HepG2 (cell line): Measurements from ENCODE around the gene CNP. TPM values are rescaled to one million over a fixed set of nuclear protein-coding genes. Genes with fewer than 3 reads are reported as not detected.

Source experiments
- GLI4 ChIP-seq: sonication (generic); formaldehyde crosslinking; IDR thresholded peaks from 2 replicates; pipeline ENCODE4 v1.5.1; 2020; ENCODE audit warnings: missing genetic modification reagents, mild to moderate bottlenecking, moderate library complexity, borderline replicate concordance
- IRF2 ChIP-seq: IDR thresholded peaks from 2 replicates; pipeline ENCODE4 v1.6.1; 2018; ENCODE audit warnings: missing genetic modification reagents, missing compliant biosample characterization
- MTF2 ChIP-seq: sonication (generic); formaldehyde crosslinking; IDR thresholded peaks from 2 replicates; pipeline ENCODE4 v1.5.0; 2020; ENCODE audit warnings: missing genetic modification reagents, borderline replicate concordance
- NFE2 ChIP-seq: sonication (generic); formaldehyde crosslinking; IDR thresholded peaks from 2 replicates; pipeline ENCODE4 v1.4.0; 2020; ENCODE audit warnings: missing genetic modification reagents
- STAT5B ChIP-seq: sonication (generic); formaldehyde crosslinking; IDR thresholded peaks from 2 replicates; pipeline ENCODE4 v1.4.0; 2020; ENCODE audit warnings: missing genetic modification reagents
- SUZ12 ChIP-seq: fragments of 150-350 bp; IDR thresholded peaks from 2 replicates; pipeline ENCODE4 v1.6.1; 2014; ENCODE audit warnings: low read depth, low read length
- ZNF335 ChIP-seq: sonication (generic); formaldehyde crosslinking; IDR thresholded peaks from 2 replicates; pipeline ENCODE4 v1.4.0; 2020; ENCODE audit warnings: missing genetic modification reagents
- ZNF382 ChIP-seq: sonication (generic); formaldehyde crosslinking; IDR thresholded peaks from 2 replicates; pipeline ENCODE4 v1.5.0; 2020; ENCODE audit warnings: missing genetic modification reagents, mild to moderate bottlenecking, borderline replicate concordance
- ZNF563 ChIP-seq: sonication (generic); formaldehyde crosslinking; IDR thresholded peaks from 2 replicates; pipeline ENCODE4 v1.8.0; 2022; ENCODE audit warnings: mild to moderate bottlenecking, moderate library complexity, missing genetic modification reagents
- ZNF766 ChIP-seq: sonication (generic); formaldehyde crosslinking; IDR thresholded peaks from 2 replicates; pipeline ENCODE4 v1.5.0; 2020; ENCODE audit warnings: missing genetic modification reagents, borderline replicate concordance
- polyA plus RNA-seq, 8 experiments: library from polyadenylated mRNA; depleted of rRNA in 3 of 8; stranded (reverse) in 7 of 8; unstranded in 1 of 8; fragments of >200 nt; fragmentation: Illumina TruSeq in 4 of 8; extraction: Trizol in 4 of 8; gene quantifications; 2 replicates each; pipeline versions ENCODE4 v1.2.1 to v1.2.3, GENCODE V29; 2011 to 2016; ENCODE audit warnings: low read depth in 4 of 8, missing spikeins in 1 of 8, mixed read lengths in 1 of 8; ENCODE audit not compliant: insufficient read depth in 1 of 8
- total RNA-seq, 5 experiments: library from RNA; depleted of rRNA; stranded (reverse); fragments of >200 nt; fragmentation: Illumina TruSeq; extraction: Trizol; gene quantifications; 2 replicates each; pipeline ENCODE4 v1.2.3, GENCODE V29; 2016; ENCODE audit warnings: low read depth in 1 of 5
- TF ChIP-seq, protein P1 (sequence below): sonication (generic); formaldehyde crosslinking; IDR thresholded peaks from 2 replicates; pipeline ENCODE4 v1.8.0; 2022; ENCODE audit warnings: mild to moderate bottlenecking, missing genetic modification reagents, moderate library complexity
- TF ChIP-seq, protein P2 (sequence below): sonication (generic); formaldehyde crosslinking; IDR thresholded peaks from 2 replicates; pipeline ENCODE4 v1.5.1; 2020; ENCODE audit warnings: mild to moderate bottlenecking, missing genetic modification reagents
- TF ChIP-seq, protein P3 (sequence below): sonication (generic); formaldehyde crosslinking; IDR thresholded peaks from 2 replicates; pipeline ENCODE4 v1.4.0; 2020; ENCODE audit warnings: mild to moderate bottlenecking, low read depth, missing genetic modification reagents
- TF ChIP-seq, protein P4 (sequence below): sonication (generic); formaldehyde crosslinking; IDR thresholded peaks from 2 replicates; pipeline ENCODE4 v1.5.0; 2020; ENCODE audit warnings: missing genetic modification reagents
- TF ChIP-seq, protein P5 (sequence below): sonication (generic); formaldehyde crosslinking; IDR thresholded peaks from 2 replicates; pipeline ENCODE4; 2020; ENCODE audit warnings: missing genetic modification reagents, mild to moderate bottlenecking, borderline replicate concordance
- TF ChIP-seq, protein P6 (sequence below): sonication (generic); formaldehyde crosslinking; IDR thresholded peaks from 2 replicates; pipeline ENCODE4 v1.5.0; 2020; ENCODE audit warnings: mild to moderate bottlenecking, missing genetic modification reagents

The CNP gene
- total and polyA plus RNA-seq, 2 of the 13 experiments (the other 11 are each of a cell fraction or from before 2014, with no cell fraction given) = 97.2 to 161 TPM

DNA sequence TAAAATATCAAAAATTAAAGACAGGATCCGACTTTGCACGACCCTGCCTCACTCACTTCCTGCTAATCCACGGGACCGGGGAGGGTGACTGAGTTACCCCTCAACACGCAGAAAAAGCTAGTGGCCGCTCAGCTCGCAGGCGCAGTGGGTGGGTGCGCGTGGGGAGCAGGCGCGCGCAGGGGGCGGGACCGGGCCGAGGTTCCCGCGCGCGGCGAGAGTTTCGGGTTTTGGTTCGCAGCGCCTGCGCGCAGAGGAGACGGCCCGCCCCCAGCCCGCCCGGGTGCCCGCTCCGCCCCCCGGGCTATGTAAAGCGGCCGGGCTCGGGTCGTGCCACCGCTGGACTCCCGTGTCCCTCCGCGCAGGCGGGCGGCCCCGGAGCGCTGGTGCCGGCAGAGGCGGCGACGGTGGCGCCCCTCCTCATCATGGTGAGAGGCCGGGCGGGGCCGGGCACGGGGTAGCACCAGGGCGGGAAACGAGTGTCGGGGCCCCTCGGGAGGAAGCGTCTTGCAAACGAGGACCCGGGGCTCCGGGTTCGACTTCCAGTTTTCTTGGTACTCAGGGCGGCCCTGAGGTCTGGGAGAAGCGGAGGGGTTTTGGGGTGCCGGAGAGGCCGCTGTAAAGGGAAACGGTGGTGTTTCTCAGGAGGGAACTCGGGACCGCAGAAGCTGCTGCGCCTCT lies at the start of gene CNP (continued):
- TF ChIP-seq, protein P1, sequence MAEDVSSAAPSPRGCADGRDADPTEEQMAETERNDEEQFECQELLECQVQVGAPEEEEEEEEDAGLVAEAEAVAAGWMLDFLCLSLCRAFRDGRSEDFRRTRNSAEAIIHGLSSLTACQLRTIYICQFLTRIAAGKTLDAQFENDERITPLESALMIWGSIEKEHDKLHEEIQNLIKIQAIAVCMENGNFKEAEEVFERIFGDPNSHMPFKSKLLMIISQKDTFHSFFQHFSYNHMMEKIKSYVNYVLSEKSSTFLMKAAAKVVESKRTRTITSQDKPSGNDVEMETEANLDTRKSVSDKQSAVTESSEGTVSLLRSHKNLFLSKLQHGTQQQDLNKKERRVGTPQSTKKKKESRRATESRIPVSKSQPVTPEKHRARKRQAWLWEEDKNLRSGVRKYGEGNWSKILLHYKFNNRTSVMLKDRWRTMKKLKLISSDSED = no peak
- TF ChIP-seq GLI4 (CRISPR knock-in tag) = peak; percentile 92; the same call in 1 of the 2 replicates
- no peak; the same call in 1 of the 2 replicates for TF ChIP-seq ZNF335 (CRISPR knock-in tag)
- TF ChIP-seq, protein P2, sequence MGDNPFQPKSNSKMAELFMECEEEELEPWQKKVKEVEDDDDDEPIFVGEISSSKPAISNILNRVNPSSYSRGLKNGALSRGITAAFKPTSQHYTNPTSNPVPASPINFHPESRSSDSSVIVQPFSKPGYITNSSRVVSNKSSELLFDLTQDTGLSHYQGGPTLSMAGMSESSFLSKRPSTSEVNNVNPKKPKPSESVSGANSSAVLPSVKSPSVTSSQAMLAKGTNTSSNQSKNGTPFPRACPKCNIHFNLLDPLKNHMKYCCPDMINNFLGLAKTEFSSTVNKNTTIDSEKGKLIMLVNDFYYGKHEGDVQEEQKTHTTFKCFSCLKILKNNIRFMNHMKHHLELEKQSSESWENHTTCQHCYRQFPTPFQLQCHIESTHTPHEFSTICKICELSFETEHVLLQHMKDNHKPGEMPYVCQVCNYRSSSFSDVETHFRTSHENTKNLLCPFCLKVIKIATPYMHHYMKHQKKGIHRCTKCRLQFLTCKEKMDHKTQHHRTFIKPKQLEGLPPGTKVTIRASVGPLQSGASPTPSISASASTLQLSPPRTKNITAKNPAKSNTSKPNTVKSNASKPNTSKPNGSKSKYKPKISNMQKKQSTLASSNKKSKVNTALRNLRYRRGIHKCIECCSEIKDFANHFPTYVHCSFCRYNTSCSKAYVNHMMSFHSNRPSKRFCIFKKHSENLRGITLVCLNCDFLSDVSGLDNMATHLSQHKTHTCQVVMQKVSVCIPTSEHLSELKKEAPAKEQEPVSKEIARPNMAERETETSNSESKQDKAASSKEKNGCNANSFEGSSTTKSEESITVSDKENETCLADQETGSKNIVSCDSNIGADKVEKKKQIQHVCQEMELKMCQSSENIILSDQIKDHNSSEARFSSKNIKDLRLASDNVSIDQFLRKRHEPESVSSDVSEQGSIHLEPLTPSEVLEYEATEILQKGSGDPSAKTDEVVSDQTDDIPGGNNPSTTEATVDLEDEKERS (CRISPR knock-in tag) = no peak; the same call in 1 of the 2 replicates
- no peak for TF ChIP-seq MTF2
- TF ChIP-seq ZNF563 (CRISPR knock-in tag) = peak; percentile 90; the same call in 1 of the 2 replicates
- 0 out of 2 replicates have a peak, but pooled peaks have one; percentile 52 for TF ChIP-seq ZNF766 (CRISPR knock-in tag)
- no peak for TF ChIP-seq ZNF382 (CRISPR knock-in tag)
- no peak for TF ChIP-seq STAT5B
- TF ChIP-seq NFE2 = no peak
- peak; percentile 65; the same call in 1 of the 2 replicates for TF ChIP-seq IRF2
- TF ChIP-seq, protein P3, sequence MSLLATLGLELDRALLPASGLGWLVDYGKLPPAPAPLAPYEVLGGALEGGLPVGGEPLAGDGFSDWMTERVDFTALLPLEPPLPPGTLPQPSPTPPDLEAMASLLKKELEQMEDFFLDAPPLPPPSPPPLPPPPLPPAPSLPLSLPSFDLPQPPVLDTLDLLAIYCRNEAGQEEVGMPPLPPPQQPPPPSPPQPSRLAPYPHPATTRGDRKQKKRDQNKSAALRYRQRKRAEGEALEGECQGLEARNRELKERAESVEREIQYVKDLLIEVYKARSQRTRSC (CRISPR knock-in tag) = no peak
- no peak for TF ChIP-seq SUZ12
- TF ChIP-seq, protein P4, sequence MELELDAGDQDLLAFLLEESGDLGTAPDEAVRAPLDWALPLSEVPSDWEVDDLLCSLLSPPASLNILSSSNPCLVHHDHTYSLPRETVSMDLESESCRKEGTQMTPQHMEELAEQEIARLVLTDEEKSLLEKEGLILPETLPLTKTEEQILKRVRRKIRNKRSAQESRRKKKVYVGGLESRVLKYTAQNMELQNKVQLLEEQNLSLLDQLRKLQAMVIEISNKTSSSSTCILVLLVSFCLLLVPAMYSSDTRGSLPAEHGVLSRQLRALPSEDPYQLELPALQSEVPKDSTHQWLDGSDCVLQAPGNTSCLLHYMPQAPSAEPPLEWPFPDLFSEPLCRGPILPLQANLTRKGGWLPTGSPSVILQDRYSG (CRISPR knock-in tag) = peak; percentile 95
- TF ChIP-seq, protein P5, sequence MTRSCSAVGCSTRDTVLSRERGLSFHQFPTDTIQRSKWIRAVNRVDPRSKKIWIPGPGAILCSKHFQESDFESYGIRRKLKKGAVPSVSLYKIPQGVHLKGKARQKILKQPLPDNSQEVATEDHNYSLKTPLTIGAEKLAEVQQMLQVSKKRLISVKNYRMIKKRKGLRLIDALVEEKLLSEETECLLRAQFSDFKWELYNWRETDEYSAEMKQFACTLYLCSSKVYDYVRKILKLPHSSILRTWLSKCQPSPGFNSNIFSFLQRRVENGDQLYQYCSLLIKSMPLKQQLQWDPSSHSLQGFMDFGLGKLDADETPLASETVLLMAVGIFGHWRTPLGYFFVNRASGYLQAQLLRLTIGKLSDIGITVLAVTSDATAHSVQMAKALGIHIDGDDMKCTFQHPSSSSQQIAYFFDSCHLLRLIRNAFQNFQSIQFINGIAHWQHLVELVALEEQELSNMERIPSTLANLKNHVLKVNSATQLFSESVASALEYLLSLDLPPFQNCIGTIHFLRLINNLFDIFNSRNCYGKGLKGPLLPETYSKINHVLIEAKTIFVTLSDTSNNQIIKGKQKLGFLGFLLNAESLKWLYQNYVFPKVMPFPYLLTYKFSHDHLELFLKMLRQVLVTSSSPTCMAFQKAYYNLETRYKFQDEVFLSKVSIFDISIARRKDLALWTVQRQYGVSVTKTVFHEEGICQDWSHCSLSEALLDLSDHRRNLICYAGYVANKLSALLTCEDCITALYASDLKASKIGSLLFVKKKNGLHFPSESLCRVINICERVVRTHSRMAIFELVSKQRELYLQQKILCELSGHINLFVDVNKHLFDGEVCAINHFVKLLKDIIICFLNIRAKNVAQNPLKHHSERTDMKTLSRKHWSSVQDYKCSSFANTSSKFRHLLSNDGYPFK (CRISPR knock-in tag) = no peak
- TF ChIP-seq, protein P6, sequence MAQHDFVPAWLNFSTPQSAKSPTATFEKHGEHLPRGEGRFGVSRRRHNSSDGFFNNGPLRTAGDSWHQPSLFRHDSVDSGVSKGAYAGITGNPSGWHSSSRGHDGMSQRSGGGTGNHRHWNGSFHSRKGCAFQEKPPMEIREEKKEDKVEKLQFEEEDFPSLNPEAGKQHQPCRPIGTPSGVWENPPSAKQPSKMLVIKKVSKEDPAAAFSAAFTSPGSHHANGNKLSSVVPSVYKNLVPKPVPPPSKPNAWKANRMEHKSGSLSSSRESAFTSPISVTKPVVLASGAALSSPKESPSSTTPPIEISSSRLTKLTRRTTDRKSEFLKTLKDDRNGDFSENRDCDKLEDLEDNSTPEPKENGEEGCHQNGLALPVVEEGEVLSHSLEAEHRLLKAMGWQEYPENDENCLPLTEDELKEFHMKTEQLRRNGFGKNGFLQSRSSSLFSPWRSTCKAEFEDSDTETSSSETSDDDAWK (CRISPR knock-in tag) = no peak
